NT2/D1 (cell line): ENCODE results near the gene PRPF6.
"Not testable (repeated sequence)": the region's sequence is repeated elsewhere in the genome, so short reads cannot be mapped to it uniquely, and the experiment has no call there.

Experiments used
- SUZ12 ChIP-seq: IDR thresholded peaks from 2 replicates; pipeline ENCODE4 v1.6.1; 2011; ENCODE audit not compliant: insufficient read length, insufficient read depth; ENCODE audit errors: extremely low read depth
- YY1 ChIP-seq: IDR thresholded peaks from 2 replicates; pipeline ENCODE4 v1.6.1; 2011; ENCODE audit not compliant: insufficient read length, insufficient read depth
- ZNF274 ChIP-seq: IDR thresholded peaks from 2 replicates; pipeline ENCODE4 v1.6.1; 2011; ENCODE audit warnings: mild to moderate bottlenecking, low read depth, low read length

- not testable (repeated sequence) for TF ChIP-seq SUZ12, ZNF274, YY1
Observed at GRCh38 chr20:63971960-63972311, 9.0 kb upstream of the PRPF6 start.
